HepG2 (cell line): ENCODE measurements around the gene TLR4. TPM values are rescaled to one million over a fixed set of nuclear protein-coding genes. Genes with fewer than 3 reads are reported as not detected.

Source experiments
- ATAC-seq: fragments of 200-7000 bp; cut with Tn5 transposase; 3 replicates; pipeline ENCODE4 v1.9.1; 2020; ENCODE audit warnings: mild to moderate bottlenecking, moderate library complexity
- BruUV-seq: library from RNA; stranded (reverse); fragments of 400-500 nt; replicated peaks from 2 replicates; lab custom pipeline; 2021; lab: Mats Ljungman, UMichigan
- CTCF ChIA-PET: fragments of 300-600 bp; formaldehyde crosslinking; extraction: SDS; loops from one replicate; lab custom pipeline; 2021; ENCODE audit warnings: low total read pairs, inconsistent platforms, low intra/inter-chr PET ratio; lab: Yijun Ruan, JAX
- POLR2A ChIA-PET: fragments of 350-600 bp; sonication (Branson Sonifier 250); formaldehyde crosslinking; loops from one replicate; lab custom pipeline; 2020; ENCODE audit warnings: antibody characterized with exemption, inconsistent platforms; lab: Yijun Ruan, JAX
- DNase-seq: peaks from one replicate; pipeline ENCODE4 v3.0.0-alpha.2; 2015; ENCODE audit warnings: low spot score
- FAIRE-seq: peaks from 3 replicates; lab custom pipeline; 2011; peaks lifted over from hg19 to GRCh38; lab: Jason Lieb, UNC
- H2AFZ ChIP-seq: one replicate; pipeline ENCODE4 v1.6.1; 2011; ENCODE audit warnings: low read length, inconsistent platforms
- H3K27ac ChIP-seq: fragments of 300-600 bp; 3 replicates; pipeline ENCODE4 v1.8.0; 2011; ENCODE audit warnings: mixed run types, mild to moderate bottlenecking, mixed read lengths, low read length, inconsistent platforms; ENCODE audit not compliant: insufficient read depth; ENCODE audit errors: extremely low read length
- H3K27me3 ChIP-seq, 2 experiments: fragments of 200-600 bp in 1 of 2; 2 replicates in 1 of 2; 3 replicates in 1 of 2; pipeline versions ENCODE4 v1.6.0 to v1.8.0; 2011; ENCODE audit warnings: low read length in 2 of 2, mild to moderate bottlenecking in 2 of 2, moderate library complexity in 2 of 2, inconsistent platforms in 1 of 2; ENCODE audit not compliant: insufficient read depth in 2 of 2, control insufficient read depth in 1 of 2
- H3K36me3 ChIP-seq, 2 experiments: fragments of 200-600 bp in 1 of 2; replicated peaks in 1 of 2; 2 replicates in 1 of 2; 3 replicates in 1 of 2; pipeline versions ENCODE4 v1.5.1 to v1.8.0; 2011; ENCODE audit warnings: low read length in 2 of 2, inconsistent platforms in 1 of 2; ENCODE audit not compliant: insufficient read depth in 2 of 2, control insufficient read depth in 1 of 2
- H3K4me1 ChIP-seq: 2 replicates; pipeline ENCODE4 v1.5.1; 2012; ENCODE audit warnings: low read length, inconsistent platforms; ENCODE audit not compliant: insufficient read depth
- H3K4me2 ChIP-seq: 2 replicates; pipeline ENCODE4 v1.6.0; 2011; ENCODE audit warnings: low read depth, low read length, inconsistent platforms
- H3K4me3 ChIP-seq, 3 experiments: fragments of 200-600 bp in 1 of 3; sonication (generic), shearing (Covaris generic) in 1 of 3; replicated peaks in 1 of 3; 2 replicates each; pipeline ENCODE4 v1.5.1; 2011 to 2016; ENCODE audit warnings: low read length in 3 of 3, inconsistent platforms in 2 of 3, low read depth in 2 of 3, mild to moderate bottlenecking in 2 of 3, control low read depth in 1 of 3, mixed read lengths in 1 of 3; ENCODE audit not compliant: insufficient read depth in 1 of 3
- H3K79me2 ChIP-seq: one replicate; pipeline ENCODE4 v1.6.1; 2011; ENCODE audit warnings: low read length, inconsistent platforms; ENCODE audit not compliant: insufficient read depth
- H3K9ac ChIP-seq: 2 replicates; pipeline ENCODE4 v1.6.0; 2011; ENCODE audit warnings: mild to moderate bottlenecking, low read depth, low read length, inconsistent platforms; ENCODE audit not compliant: insufficient read depth
- H3K9me3 ChIP-seq: 2 replicates; pipeline ENCODE4 v1.5.1; 2012; ENCODE audit warnings: mild to moderate bottlenecking, low read length
- H4K20me1 ChIP-seq: 2 replicates; pipeline ENCODE4 v1.6.0; 2011; ENCODE audit warnings: inconsistent platforms, mild to moderate bottlenecking, low read length, moderate library complexity; ENCODE audit not compliant: insufficient read depth
- HNF4A ChIP-seq: sonication (generic); formaldehyde crosslinking; IDR thresholded peaks from 2 replicates; pipeline ENCODE4 v1.4.0; 2020; ENCODE audit warnings: missing genetic modification reagents
- KLF15 ChIP-seq: sonication (generic); formaldehyde crosslinking; IDR thresholded peaks from 2 replicates; pipeline ENCODE4 v1.8.1; 2023; ENCODE audit warnings: borderline replicate concordance, mild to moderate bottlenecking, inconsistent platforms, missing genetic modification reagents, mixed read lengths
- MED1 ChIP-seq: sonication (generic); formaldehyde crosslinking; IDR thresholded peaks from 2 replicates; pipeline ENCODE4 v1.4.0; 2020; ENCODE audit warnings: missing genetic modification reagents
- MEIS2 ChIP-seq: sonication (generic); formaldehyde crosslinking; IDR thresholded peaks from 2 replicates; pipeline ENCODE4 v1.9.0; 2021; ENCODE audit warnings: mild to moderate bottlenecking, missing genetic modification reagents
- NFE2L1 ChIP-seq: sonication (generic); formaldehyde crosslinking; IDR thresholded peaks from 2 replicates; pipeline ENCODE4 v1.4.0; 2020; ENCODE audit warnings: missing genetic modification reagents, mild to moderate bottlenecking, borderline replicate concordance
- RFX5 ChIP-seq: IDR thresholded peaks from 2 replicates; pipeline ENCODE4 v1.6.1; 2011; ENCODE audit warnings: low read depth, low read length, improper control_type of control experiment
- U2AF1 ChIP-seq: fragments of 200-400 bp; formaldehyde crosslinking; optimal IDR thresholded peaks from 2 replicates; pipeline ENCODE3; 2017; ENCODE audit warnings: mild to moderate bottlenecking, low read depth, low read length
- ZNF121 ChIP-seq: sonication (generic); formaldehyde crosslinking; IDR thresholded peaks from 2 replicates; pipeline ENCODE4 v1.5.0; 2020; ENCODE audit warnings: mild to moderate bottlenecking, missing genetic modification reagents
- ZNF616 ChIP-seq: sonication (generic); formaldehyde crosslinking; IDR thresholded peaks from 2 replicates; pipeline ENCODE4 v1.5.0; 2020; ENCODE audit warnings: low read depth, mild to moderate bottlenecking, missing genetic modification reagents
- WGBS: methylation state at CpG from one replicate; pipeline ENCODE4 v1.1.6; 2017; ENCODE audit warnings: low lambda C conversion rate; 5-methylcytosine and 5-hydroxymethylcytosine counted together
- in situ Hi-C: cut with HindIII; loops from 2 replicates; pipeline ENCODE4 v1.10.0; 2017; ENCODE audit warnings: low pct_unique_long_range_greater_than_20kb; ENCODE audit not compliant: extremely low pct_ligation_motif_present
- intact Hi-C: fragments of 100-400 bp; cut with micrococcal nuclease; formaldehyde crosslinking; loops from one replicate; pipeline ENCODE4 v1.10.0; 2022; ENCODE audit not compliant: unreplicated experiment
- polyA plus RNA-seq, 8 experiments: library from polyadenylated mRNA; depleted of rRNA in 3 of 8; stranded (reverse) in 7 of 8; unstranded in 1 of 8; fragments of >200 nt; fragmentation: Illumina TruSeq in 4 of 8; extraction: Trizol in 4 of 8; gene quantifications; 2 replicates each; pipeline versions ENCODE4 v1.2.1 to v1.2.3, GENCODE V29; 2011 to 2016; ENCODE audit warnings: low read depth in 4 of 8, missing spikeins in 1 of 8, mixed read lengths in 1 of 8; ENCODE audit not compliant: insufficient read depth in 1 of 8
- total RNA-seq, 5 experiments: library from RNA; depleted of rRNA; stranded (reverse); fragments of >200 nt; fragmentation: Illumina TruSeq; extraction: Trizol; gene quantifications; 2 replicates each; pipeline ENCODE4 v1.2.3, GENCODE V29; 2016; ENCODE audit warnings: low read depth in 1 of 5
- TF ChIP-seq, protein P1 (sequence below): sonication (generic); formaldehyde crosslinking; IDR thresholded peaks from 2 replicates; pipeline ENCODE4 v1.5.0; 2020; ENCODE audit warnings: mild to moderate bottlenecking, missing genetic modification reagents, borderline replicate concordance
- TF ChIP-seq, protein P2 (sequence below): IDR thresholded peaks from 2 replicates; pipeline ENCODE4 v1.6.1; 2016; ENCODE audit warnings: missing biosample characterization, missing genetic modification reagents, low read depth

TLR4 gene
- total and polyA plus RNA-seq, 2 of the 13 experiments (the other 11 are each of a cell fraction or from before 2014, with no cell fraction given): 0.07 to 0.22 TPM

DNA sequence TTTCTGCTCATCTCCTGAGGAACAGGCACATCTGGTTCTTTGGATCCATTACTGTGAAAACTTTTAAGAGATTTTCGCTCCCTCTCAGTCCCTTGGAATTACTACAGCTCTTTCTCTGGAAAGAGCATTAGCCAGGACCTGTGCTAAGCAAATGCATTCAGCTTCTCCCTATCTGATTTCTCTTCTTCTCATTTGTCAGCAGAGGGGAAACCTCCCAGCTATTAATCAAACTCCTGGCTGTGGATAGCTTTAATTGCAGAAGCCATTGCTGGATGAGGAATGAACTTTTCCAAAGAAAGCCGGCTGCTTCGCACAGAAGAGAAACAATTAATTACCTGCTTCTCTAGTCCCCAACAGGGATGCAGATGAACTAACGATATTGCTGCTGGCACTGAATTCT, 37.9 kb downstream of the TLR4 start (continued):
- TF ChIP-seq, protein P1, sequence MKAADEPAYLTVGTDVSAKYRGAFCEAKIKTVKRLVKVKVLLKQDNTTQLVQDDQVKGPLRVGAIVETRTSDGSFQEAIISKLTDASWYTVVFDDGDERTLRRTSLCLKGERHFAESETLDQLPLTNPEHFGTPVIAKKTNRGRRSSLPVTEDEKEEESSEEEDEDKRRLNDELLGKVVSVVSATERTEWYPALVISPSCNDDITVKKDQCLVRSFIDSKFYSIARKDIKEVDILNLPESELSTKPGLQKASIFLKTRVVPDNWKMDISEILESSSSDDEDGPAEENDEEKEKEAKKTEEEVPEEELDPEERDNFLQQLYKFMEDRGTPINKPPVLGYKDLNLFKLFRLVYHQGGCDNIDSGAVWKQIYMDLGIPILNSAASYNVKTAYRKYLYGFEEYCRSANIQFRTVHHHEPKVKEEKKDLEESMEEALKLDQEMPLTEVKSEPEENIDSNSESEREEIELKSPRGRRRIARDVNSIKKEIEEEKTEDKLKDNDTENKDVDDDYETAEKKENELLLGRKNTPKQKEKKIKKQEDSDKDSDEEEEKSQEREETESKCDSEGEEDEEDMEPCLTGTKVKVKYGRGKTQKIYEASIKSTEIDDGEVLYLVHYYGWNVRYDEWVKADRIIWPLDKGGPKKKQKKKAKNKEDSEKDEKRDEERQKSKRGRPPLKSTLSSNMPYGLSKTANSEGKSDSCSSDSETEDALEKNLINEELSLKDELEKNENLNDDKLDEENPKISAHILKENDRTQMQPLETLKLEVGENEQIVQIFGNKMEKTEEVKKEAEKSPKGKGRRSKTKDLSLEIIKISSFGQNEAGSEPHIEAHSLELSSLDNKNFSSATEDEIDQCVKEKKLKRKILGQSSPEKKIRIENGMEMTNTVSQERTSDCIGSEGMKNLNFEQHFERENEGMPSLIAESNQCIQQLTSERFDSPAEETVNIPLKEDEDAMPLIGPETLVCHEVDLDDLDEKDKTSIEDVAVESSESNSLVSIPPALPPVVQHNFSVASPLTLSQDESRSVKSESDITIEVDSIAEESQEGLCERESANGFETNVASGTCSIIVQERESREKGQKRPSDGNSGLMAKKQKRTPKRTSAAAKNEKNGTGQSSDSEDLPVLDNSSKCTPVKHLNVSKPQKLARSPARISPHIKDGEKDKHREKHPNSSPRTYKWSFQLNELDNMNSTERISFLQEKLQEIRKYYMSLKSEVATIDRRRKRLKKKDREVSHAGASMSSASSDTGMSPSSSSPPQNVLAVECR (CRISPR knock-in tag): no peak

DNA sequence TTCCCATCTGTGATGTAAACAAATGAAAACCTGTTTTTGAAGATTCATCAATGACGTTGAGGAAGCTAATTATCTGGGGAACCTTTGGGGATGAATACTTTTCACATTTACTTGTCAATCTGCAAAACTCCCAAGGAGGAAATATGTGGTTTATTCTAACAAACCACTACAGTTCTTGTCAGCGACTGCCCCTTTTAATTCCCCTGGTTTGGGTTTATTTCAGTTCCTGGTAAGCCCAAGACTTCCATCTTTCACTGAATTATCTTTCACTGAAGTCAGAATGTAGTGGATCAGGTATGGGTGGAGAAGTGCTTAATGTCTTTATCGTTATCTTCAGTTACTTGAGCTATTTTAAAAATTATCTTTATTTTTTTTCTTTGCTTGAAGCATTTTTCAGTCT, 40.2 kb downstream of the TLR4 start:
- no peak overlapping the region for H3K4me3 ChIP-seq
- H3K4me2 ChIP-seq: no peak overlapping the region
- DNase-seq: no peak
- no peak overlapping the region for H3K27ac ChIP-seq
- intact Hi-C loops: no loop called here
- H3K9me3 ChIP-seq: no peaks in the 10 kb centered on the region
- CTCF ChIA-PET: no interaction called here
- no peaks in the 10 kb centered on the region for H4K20me1 ChIP-seq
- no peaks in the 10 kb centered on the region; a peak in 1 of 5 replicates for H3K27me3 ChIP-seq
- TF ChIP-seq RFX5 (no peak), U2AF1 (no peak), ZNF121 (no peak), ZNF616 (no peak), KLF15 (CRISPR knock-in tag) (no peak), HNF4A (CRISPR knock-in tag) (no peak), NFE2L1 (CRISPR knock-in tag) (no peak), MEIS2 (CRISPR knock-in tag) (no peak), MED1 (CRISPR knock-in tag) (no peak)
- TF ChIP-seq, protein P2, sequence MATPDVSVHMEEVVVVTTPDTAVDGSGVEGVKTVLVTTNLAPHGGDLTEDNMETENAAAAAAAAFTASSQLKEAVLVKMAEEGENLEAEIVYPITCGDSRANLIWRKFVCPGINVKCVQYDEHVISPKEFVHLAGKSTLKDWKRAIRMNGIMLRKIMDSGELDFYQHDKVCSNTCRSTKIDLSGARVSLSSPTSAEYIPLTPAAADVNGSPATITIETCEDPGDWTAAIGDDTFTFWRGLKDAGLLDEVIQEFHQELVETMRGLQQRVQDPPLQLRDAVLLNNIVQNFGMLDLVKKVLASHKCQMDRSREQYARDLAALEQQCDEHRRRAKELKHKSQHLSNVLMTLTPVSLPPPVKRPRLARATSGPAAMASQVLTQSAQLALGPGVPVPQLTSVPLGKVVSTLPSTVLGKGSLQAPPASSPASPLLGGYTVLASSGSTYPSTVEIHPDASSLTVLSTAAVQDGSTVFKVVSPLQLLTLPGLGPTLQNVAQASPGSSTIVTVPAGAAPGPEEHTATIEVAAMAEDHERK (CRISPR knock-in tag): no peak
- TF ChIP-seq, all 625 proteins: peak for 0
- Histone ChIP-seq H2AFZ (no peak overlapping the region), H3K4me1 (no peaks in the 10 kb centered on the region), H3K36me3 (no peaks in the 10 kb centered on the region), H3K79me2 (no peaks in the 10 kb centered on the region), H3K9ac (no peak overlapping the region)
- FAIRE-seq (no peak), ATAC-seq (no peak)
- POLR2A ChIA-PET: no interaction called here
- WGBS: 14% methylated on average over 3 of the region's 3 CpGs
- BruUV-seq: no TSS peak
- in situ Hi-C loops: no loop called here
